ENCODE results near the gene COL5A1.

GRCh38 chr9:134851020-134851419 is 209.4 kb downstream of the COL5A1 start:
- TF ChIP-seq CTCF (conservative IDR thresholded peaks at IDR 0.05; ENCODE audit: low read depth in 2 of 2) (no peak), POLR2AphosphoS5 (IDR thresholded peaks at IDR 0.05; ENCODE audit: low read depth) (no peak), EZH2 (IDR thresholded peaks at IDR 0.05; ENCODE audit: low read depth, unreplicated experiment) (no peak), REST (IDR thresholded peaks at IDR 0.05; ENCODE audit: unreplicated experiment) (no peak), CREB1 (CRISPR knock-in tag; IDR thresholded peaks at IDR 0.05; ENCODE audit: low read depth) (no peak), ETS1 (IDR thresholded peaks at IDR 0.05) (no peak)

Measured in GM23338 (cell line).